Transverse colon (tissue), 4 donors: Measurements from ENCODE around the gene ARSI. TPM values are rescaled to one million over a fixed set of nuclear protein-coding genes. Genes with fewer than 3 reads are reported as not detected.

Experiments
- DNase-seq: peaks from one replicate; pipeline ENCODE4 v3.0.0-alpha.2; 2019
- H3K27ac ChIP-seq, 4 donors: fragments of 200-600 bp; sonication (generic); 2 replicates each; pipeline ENCODE4 v1.5.1; 2016 to 2018; ENCODE audit warnings: inconsistent platforms in 4 of 4
- H3K27me3 ChIP-seq: fragments of 200-600 bp; sonication (generic); 2 replicates; pipeline ENCODE4 v1.5.1; 2017; ENCODE audit warnings: inconsistent platforms
- H3K36me3 ChIP-seq, 4 donors: fragments of 200-600 bp; sonication (generic); 2 replicates each; pipeline ENCODE4 v1.5.1; 2017 to 2019; ENCODE audit warnings: inconsistent platforms in 4 of 4
- H3K4me1 ChIP-seq, 4 donors: fragments of 200-600 bp; sonication (generic); 2 replicates each; pipeline ENCODE4 v1.5.1; 2017 to 2020; ENCODE audit warnings: inconsistent platforms in 4 of 4
- H3K4me3 ChIP-seq, 4 donors: fragments of 200-600 bp; sonication (generic); 1 replicate in 1 of 4; 2 replicates in 3 of 4; pipeline versions ENCODE4 v1.5.1 to v1.6.1; 2017 to 2019; ENCODE audit warnings: inconsistent platforms in 4 of 4
- H3K9me3 ChIP-seq, 2 donors: fragments of 200-600 bp; sonication (generic); 2 replicates each; pipeline ENCODE4 v1.5.1; 2017 to 2019; ENCODE audit warnings: inconsistent platforms in 2 of 2
- CTCF ChIP-seq, 5 experiments: fragments of 200-600 bp in 3 of 5; fragments of 450-650 bp in 2 of 5; sonication (generic) in 3 of 5; IDR thresholded peaks; 1 replicate in 2 of 5; 2 replicates in 3 of 5; pipeline ENCODE4 v1.5.1; 2016 to 2017; ENCODE audit warnings: antibody characterized with exemption in 5 of 5, inconsistent platforms in 3 of 5, mild to moderate bottlenecking in 2 of 5, moderate library complexity in 1 of 5
- EP300 ChIP-seq: sonication (generic); formaldehyde crosslinking; IDR thresholded peaks from one replicate; pipeline ENCODE4 v1.6.1; 2017; ENCODE audit warnings: antibody characterized with exemption, low read depth
- POLR2A ChIP-seq: fragments of 450-650 bp; IDR thresholded peaks from one replicate; pipeline ENCODE4 v1.6.1; 2016; ENCODE audit warnings: antibody characterized with exemption, mild to moderate bottlenecking, moderate library complexity
- POLR2AphosphoS5 ChIP-seq, 3 donors: sonication (generic); formaldehyde crosslinking; IDR thresholded peaks; one replicate each; pipeline ENCODE4 v1.6.1; 2016; ENCODE audit warnings: antibody characterized with exemption in 3 of 3
- WGBS, 2 donors: methylation state at CpG; one replicate each; pipeline ENCODE4 v1.1.5; 2018; ENCODE audit warnings: low coverage in 1 of 2; 5-methylcytosine and 5-hydroxymethylcytosine counted together
- in situ Hi-C, 4 donors: fragments of 200-750 bp; cut with MboI; loops; one replicate each; pipeline versions ENCODE4 v1.15.0 to v1.15.1; 2017; ENCODE audit warnings: low sequenced_read_pairs in 3 of 4, low pct_ligation_motif_present in 1 of 4, low pct_unique_long_range_greater_than_20kb in 1 of 4
- intact Hi-C: fragments of 100-400 bp; cut with DNase I; formaldehyde crosslinking; loops from one replicate; pipeline ENCODE4 v1.15.1; 2023; ENCODE audit warnings: low total_unique reads
- total RNA-seq, 4 donors: library from RNA; depleted of rRNA; stranded (reverse); fragments of >200 nt; gene quantifications; one replicate each; pipeline ENCODE4 v1.1.0, GENCODE V29; 2016

Gene ARSI
- total RNA-seq, 4 donors from 2014 or later, result 0.48 to 1.6 TPM; not detected in 2

GRCh38 chr5:150347003-150347402 is 44.3 kb upstream of the ARSI start:
- 85% methylated on average over 2 of the region's 2 CpGs; no CpG with 5 or more reads in 1 of the 2 donors for WGBS, 2 donors
- H3K27me3 ChIP-seq, result no peaks in the 10 kb centered on the region
- intact Hi-C loops, result no loop called here
- no peak for TF ChIP-seq CTCF (IDR thresholded peaks at IDR 0.05)
- TF ChIP-seq POLR2A, result no peak
- TF ChIP-seq POLR2AphosphoS5 (IDR thresholded peaks at IDR 0.05), result no peak
- TF ChIP-seq EP300, result no peak
- no peak for DNase-seq
- no peaks in the 10 kb centered on the region for H3K9me3 ChIP-seq
- no peak overlapping the region for H3K27ac ChIP-seq
- H3K4me3 ChIP-seq, result no peak overlapping the region
- peaks cover 0 to 11% (median 4%) of the 10 kb centered on the region in 4 donors for H3K4me1 ChIP-seq
- in situ Hi-C loops, result no loop called here
- no peaks in the 10 kb centered on the region for H3K36me3 ChIP-seq

- intact Hi-C loops, result no loop called here
- no peak for DNase-seq
- H3K27ac ChIP-seq, result no peak overlapping the region
- TF ChIP-seq POLR2AphosphoS5 (IDR thresholded peaks at IDR 0.05), result no peak
- TF ChIP-seq CTCF (IDR thresholded peaks at IDR 0.05), result no peak
- no peak for TF ChIP-seq EP300
- TF ChIP-seq POLR2A, result no peak
- no peaks in the 10 kb centered on the region for H3K27me3 ChIP-seq
- peaks cover 0 to 11% (median 4%) of the 10 kb centered on the region in 4 donors for H3K4me1 ChIP-seq
- no peaks in the 10 kb centered on the region for H3K36me3 ChIP-seq
- no peaks in the 10 kb centered on the region for H3K9me3 ChIP-seq
- 81% methylated on average over 6 of the region's 6 CpGs; no CpG with 5 or more reads in 1 of the 2 donors for WGBS, 2 donors
- no peak overlapping the region for H3K4me3 ChIP-seq
- in situ Hi-C loops, result no loop called here
Observed at GRCh38 chr5:150346592-150346991, 43.9 kb upstream of the ARSI start.

GRCh38 chr5:150345716-150346115 is 43.0 kb upstream of the ARSI start:
- Histone ChIP-seq H3K9me3 (no peaks in the 10 kb centered on the region), H3K36me3 (no peaks in the 10 kb centered on the region), H3K4me1 (peaks cover 0 to 3% (median under 1%) of the 10 kb centered on the region in 4 donors), H3K27me3 (no peaks in the 10 kb centered on the region), H3K4me3 (no peak overlapping the region), H3K27ac (no peak overlapping the region)
- 79 to 86% methylated on average over 3 to 5 of the region's 5 CpGs for WGBS, 2 donors
- intact Hi-C loops, result no loop called here
- in situ Hi-C loops, result no loop called here
- no peak for DNase-seq
- TF ChIP-seq POLR2A (no peak), POLR2AphosphoS5 (IDR thresholded peaks at IDR 0.05) (no peak)

- no peak overlapping the region for H3K4me3 ChIP-seq
- H3K4me1 ChIP-seq, result no peaks in the 10 kb centered on the region
- no peak for TF ChIP-seq POLR2A
- TF ChIP-seq EP300, result no peak
- no peak overlapping the region for H3K27ac ChIP-seq
- in situ Hi-C loops (no loop called here), intact Hi-C loops (no loop called here)
- 60 to 86% methylated on average over 1 to 7 of the region's 7 CpGs for WGBS, 2 donors
- H3K9me3 ChIP-seq, result no peaks in the 10 kb centered on the region
- no peaks in the 10 kb centered on the region for H3K27me3 ChIP-seq
- H3K36me3 ChIP-seq, result no peaks in the 10 kb centered on the region
- no peak for DNase-seq
Observed at GRCh38 chr5:150343994-150344631, 41.4 kb upstream of the ARSI start.

GRCh38 chr5:150342583-150342982 is 39.9 kb upstream of the ARSI start:
- DNase-seq, result no peak
- in situ Hi-C loops, result no loop called here

More at GRCh38 chr5:150342583-150342982, 39.9 kb upstream of the ARSI start:
- Histone ChIP-seq H3K27ac (no peak overlapping the region), H3K27me3 (no peaks in the 10 kb centered on the region), H3K4me1 (no peaks in the 10 kb centered on the region), H3K9me3 (no peaks in the 10 kb centered on the region), H3K36me3 (no peaks in the 10 kb centered on the region), H3K4me3 (no peak overlapping the region)
- TF ChIP-seq CTCF (IDR thresholded peaks at IDR 0.05) (no peak), POLR2A (no peak)
- 83 to 85% methylated on average over 2 to 5 of the region's 5 CpGs for WGBS, 2 donors
- intact Hi-C loops, result no loop called here
